ENCODE measurements around the gene AKAP6.

Gene AKAP6

GRCh38 chr14:32404784-32405573, 75.9 kb downstream of the AKAP6 start:
- Histone ChIP-seq H3K27me3 (ENCODE audit: control insufficient read depth, insufficient read depth, low read length) (no peaks in the 10 kb centered on the region), H3K9me3 (ENCODE audit: control insufficient read depth, insufficient read depth, low read length) (no peaks in the 10 kb centered on the region), H3K27ac (ENCODE audit: low read length) (no peak overlapping the region), H3K4me3 (ENCODE audit: low read length) (no peak overlapping the region), H3K4me1 (ENCODE audit: control insufficient read depth, insufficient read depth, low read length) (no peaks in the 10 kb centered on the region), H3K36me3 (ENCODE audit: control insufficient read depth, insufficient read depth, low read length) (no peaks in the 10 kb centered on the region)
- DNase-seq (ENCODE audit: low read depth, low spot score) = no peak

GRCh38 chr14:32405856-32406255, 76.8 kb downstream of the AKAP6 start:
- Histone ChIP-seq H3K27me3 (ENCODE audit: control insufficient read depth, insufficient read depth, low read length) (no peaks in the 10 kb centered on the region), H3K27ac (ENCODE audit: low read length) (no peak overlapping the region), H3K36me3 (ENCODE audit: control insufficient read depth, insufficient read depth, low read length) (no peaks in the 10 kb centered on the region), H3K4me1 (ENCODE audit: control insufficient read depth, insufficient read depth, low read length) (no peaks in the 10 kb centered on the region), H3K9me3 (ENCODE audit: control insufficient read depth, insufficient read depth, low read length) (no peaks in the 10 kb centered on the region), H3K4me3 (ENCODE audit: low read length) (no peak overlapping the region)
- no peak for DNase-seq (ENCODE audit: low read depth, low spot score)
- WGBS (ENCODE audit: insufficient coverage, insufficient read length) = no CpG with 5 or more reads among the region's 2 CpGs

GRCh38 chr14:32407130-32407529, 78.0 kb downstream of the AKAP6 start:
- no CpG with 5 or more reads among the region's 1 CpG for WGBS (ENCODE audit: insufficient coverage, insufficient read length)
- Histone ChIP-seq H3K36me3 (ENCODE audit: control insufficient read depth, insufficient read depth, low read length) (no peaks in the 10 kb centered on the region), H3K27ac (ENCODE audit: low read length) (no peak overlapping the region), H3K4me3 (ENCODE audit: low read length) (no peak overlapping the region), H3K27me3 (ENCODE audit: control insufficient read depth, insufficient read depth, low read length) (no peaks in the 10 kb centered on the region), H3K4me1 (ENCODE audit: control insufficient read depth, insufficient read depth, low read length) (no peaks in the 10 kb centered on the region), H3K9me3 (ENCODE audit: control insufficient read depth, insufficient read depth, low read length) (no peaks in the 10 kb centered on the region)
- no peak for DNase-seq (ENCODE audit: low read depth, low spot score)

GRCh38 chr14:32408018-32408417, 78.9 kb downstream of the AKAP6 start:
- H3K9me3 ChIP-seq (ENCODE audit: control insufficient read depth, insufficient read depth, low read length) = no peaks in the 10 kb centered on the region
- no peak for DNase-seq (ENCODE audit: low read depth, low spot score)
- no peaks in the 10 kb centered on the region for H3K4me1 ChIP-seq (ENCODE audit: control insufficient read depth, insufficient read depth, low read length)
- no peak overlapping the region for H3K4me3 ChIP-seq (ENCODE audit: low read length)
- no CpG with 5 or more reads among the region's 3 CpGs for WGBS (ENCODE audit: insufficient coverage, insufficient read length)
- no peak overlapping the region for H3K27ac ChIP-seq (ENCODE audit: low read length)
- no peaks in the 10 kb centered on the region for H3K27me3 ChIP-seq (ENCODE audit: control insufficient read depth, insufficient read depth, low read length)
- no peaks in the 10 kb centered on the region for H3K36me3 ChIP-seq (ENCODE audit: control insufficient read depth, insufficient read depth, low read length)

- WGBS (ENCODE audit: insufficient coverage, insufficient read length) = no CpG with 5 or more reads among the region's 1 CpG
- no peak overlapping the region for H3K4me3 ChIP-seq (ENCODE audit: low read length)
- H3K27ac ChIP-seq (ENCODE audit: low read length) = no peak overlapping the region
- DNase-seq (ENCODE audit: low read depth, low spot score) = no peak
- H3K4me1 ChIP-seq (ENCODE audit: control insufficient read depth, insufficient read depth, low read length) = no peaks in the 10 kb centered on the region
- H3K36me3 ChIP-seq (ENCODE audit: control insufficient read depth, insufficient read depth, low read length) = no peaks in the 10 kb centered on the region
- H3K9me3 ChIP-seq (ENCODE audit: control insufficient read depth, insufficient read depth, low read length) = no peaks in the 10 kb centered on the region
- H3K27me3 ChIP-seq (ENCODE audit: control insufficient read depth, insufficient read depth, low read length) = no peaks in the 10 kb centered on the region
Measured at GRCh38 chr14:32412103-32412502, 83.0 kb downstream of the AKAP6 start.

GRCh38 chr14:32412532-32412931, 83.4 kb downstream of the AKAP6 start:
- DNase-seq (ENCODE audit: low read depth, low spot score) = no peak
- H3K36me3 ChIP-seq (ENCODE audit: control insufficient read depth, insufficient read depth, low read length) = no peaks in the 10 kb centered on the region
- H3K27me3 ChIP-seq (ENCODE audit: control insufficient read depth, insufficient read depth, low read length) = no peaks in the 10 kb centered on the region
- no peak overlapping the region for H3K27ac ChIP-seq (ENCODE audit: low read length)
- no peaks in the 10 kb centered on the region for H3K9me3 ChIP-seq (ENCODE audit: control insufficient read depth, insufficient read depth, low read length)
- no peaks in the 10 kb centered on the region for H3K4me1 ChIP-seq (ENCODE audit: control insufficient read depth, insufficient read depth, low read length)
- no CpG with 5 or more reads among the region's 2 CpGs for WGBS (ENCODE audit: insufficient coverage, insufficient read length)
- H3K4me3 ChIP-seq (ENCODE audit: low read length) = no peak overlapping the region

- Histone ChIP-seq H3K36me3 (ENCODE audit: control insufficient read depth, insufficient read depth, low read length) (no peaks in the 10 kb centered on the region), H3K4me1 (ENCODE audit: control insufficient read depth, insufficient read depth, low read length) (no peaks in the 10 kb centered on the region), H3K4me3 (ENCODE audit: low read length) (no peak overlapping the region), H3K27me3 (ENCODE audit: control insufficient read depth, insufficient read depth, low read length) (no peaks in the 10 kb centered on the region), H3K9me3 (ENCODE audit: control insufficient read depth, insufficient read depth, low read length) (no peaks in the 10 kb centered on the region), H3K27ac (ENCODE audit: low read length) (no peak overlapping the region)
- DNase-seq (ENCODE audit: low read depth, low spot score) = no peak
- no CpG with 5 or more reads among the region's 4 CpGs for WGBS (ENCODE audit: insufficient coverage, insufficient read length)
Measured at GRCh38 chr14:32413967-32414640, 85.0 kb downstream of the AKAP6 start.

GRCh38 chr14:32414808-32415255, 85.7 kb downstream of the AKAP6 start:
- Histone ChIP-seq H3K9me3 (ENCODE audit: control insufficient read depth, insufficient read depth, low read length) (no peaks in the 10 kb centered on the region), H3K4me3 (ENCODE audit: low read length) (no peak overlapping the region), H3K27ac (ENCODE audit: low read length) (no peak overlapping the region), H3K36me3 (ENCODE audit: control insufficient read depth, insufficient read depth, low read length) (no peaks in the 10 kb centered on the region), H3K4me1 (ENCODE audit: control insufficient read depth, insufficient read depth, low read length) (no peaks in the 10 kb centered on the region), H3K27me3 (ENCODE audit: control insufficient read depth, insufficient read depth, low read length) (no peaks in the 10 kb centered on the region)
- no peak for DNase-seq (ENCODE audit: low read depth, low spot score)
- no CpG with 5 or more reads among the region's 3 CpGs for WGBS (ENCODE audit: insufficient coverage, insufficient read length)

- no peak overlapping the region for H3K27ac ChIP-seq (ENCODE audit: low read length)
- WGBS (ENCODE audit: insufficient coverage, insufficient read length) = no CpG with 5 or more reads among the region's 4 CpGs
- H3K4me3 ChIP-seq (ENCODE audit: low read length) = no peak overlapping the region
- H3K36me3 ChIP-seq (ENCODE audit: control insufficient read depth, insufficient read depth, low read length) = no peaks in the 10 kb centered on the region
- no peak for DNase-seq (ENCODE audit: low read depth, low spot score)
- H3K4me1 ChIP-seq (ENCODE audit: control insufficient read depth, insufficient read depth, low read length) = no peaks in the 10 kb centered on the region
- H3K27me3 ChIP-seq (ENCODE audit: control insufficient read depth, insufficient read depth, low read length) = no peaks in the 10 kb centered on the region
- H3K9me3 ChIP-seq (ENCODE audit: control insufficient read depth, insufficient read depth, low read length) = no peaks in the 10 kb centered on the region
Measured at GRCh38 chr14:32417956-32418552, 89.0 kb downstream of the AKAP6 start.

GRCh38 chr14:32419429-32419828, 90.3 kb downstream of the AKAP6 start:
- no peak for DNase-seq (ENCODE audit: low read depth, low spot score)
- Histone ChIP-seq H3K9me3 (ENCODE audit: control insufficient read depth, insufficient read depth, low read length) (no peaks in the 10 kb centered on the region), H3K36me3 (ENCODE audit: control insufficient read depth, insufficient read depth, low read length) (no peaks in the 10 kb centered on the region), H3K27ac (ENCODE audit: low read length) (no peak overlapping the region), H3K4me3 (ENCODE audit: low read length) (no peak overlapping the region), H3K27me3 (ENCODE audit: control insufficient read depth, insufficient read depth, low read length) (no peaks in the 10 kb centered on the region), H3K4me1 (ENCODE audit: control insufficient read depth, insufficient read depth, low read length) (no peaks in the 10 kb centered on the region)
- no CpG with 5 or more reads among the region's 1 CpG for WGBS (ENCODE audit: insufficient coverage, insufficient read length)
